A549 (cell line): Measurements from ENCODE around the gene CCSER1.

Experiments used
- CBX8 ChIP-seq: fragments of 200-600 bp; sonication (generic); IDR thresholded peaks from 2 replicates; pipeline ENCODE4 v1.6.1; 2016
- CHD2 ChIP-seq: fragments of 150-350 bp; IDR thresholded peaks from 2 replicates; pipeline ENCODE4 v1.6.1; 2014; ENCODE audit warnings: low read length; ENCODE audit not compliant: partially characterized antibody
- CTCF ChIP-seq: fragments of >200 bp; sonication (Bioruptor Twin); formaldehyde crosslinking; IDR thresholded peaks from 3 replicates; pipeline ENCODE4 v1.5.1; 2016
- EP300 ChIP-seq, 2 experiments: fragments of >200 bp; sonication (Bioruptor Twin); formaldehyde crosslinking; IDR thresholded peaks; 2 replicates in 1 of 2; 3 replicates in 1 of 2; pipeline ENCODE4 v1.6.1; 2016 to 2017
- HDAC2 ChIP-seq: fragments of 200-600 bp; sonication (generic); IDR thresholded peaks from 2 replicates; pipeline ENCODE4 v1.6.1; 2016
- JUNB ChIP-seq: fragments of >200 bp; sonication (Bioruptor Twin); formaldehyde crosslinking; IDR thresholded peaks from 2 replicates; pipeline ENCODE4 v1.6.1; 2016
- MAZ ChIP-seq: fragments of 150-350 bp; IDR thresholded peaks from 2 replicates; pipeline ENCODE4 v1.6.1; 2014; ENCODE audit warnings: antibody characterized with exemption, low read depth, low read length, borderline replicate concordance
- POLR2A ChIP-seq: IDR thresholded peaks from 2 replicates; pipeline ENCODE4 v1.6.1; 2012; ENCODE audit warnings: mild to moderate bottlenecking, low read length
- RNF2 ChIP-seq: fragments of 200-600 bp; sonication (generic); IDR thresholded peaks from 2 replicates; pipeline ENCODE4 v1.6.1; 2016; ENCODE audit warnings: low read depth, mild to moderate bottlenecking, antibody characterized with exemption, moderate library complexity, borderline replicate concordance
- SMC3 ChIP-seq: fragments of >200 bp; sonication (Bioruptor Twin); formaldehyde crosslinking; IDR thresholded peaks from 3 replicates; pipeline ENCODE4 v1.6.1; 2018; ENCODE audit warnings: inconsistent platforms
- TP53 ChIP-seq: fragments of 250-450 bp; sonication (Bioruptor Pico); IDR thresholded peaks from 2 replicates; pipeline ENCODE4 v1.5.0; 2021; ENCODE audit warnings: mild to moderate bottlenecking, moderate library complexity
- ZFP36 ChIP-seq: fragments of 450-650 bp; IDR thresholded peaks from 2 replicates; pipeline ENCODE4 v1.6.1; 2014; ENCODE audit warnings: borderline replicate concordance; ENCODE audit not compliant: partially characterized antibody

- no peak for TF ChIP-seq CTCF
- TF ChIP-seq HDAC2, result no peak
- no peak for TF ChIP-seq SMC3
- 0 out of 2 replicates have a peak, but pooled peaks have one; percentile 21 for TF ChIP-seq JUNB
- no peak for TF ChIP-seq ZFP36
- no peak for TF ChIP-seq EP300 (IDR thresholded peaks at IDR 0.05)
- TF ChIP-seq POLR2A, result no peak
- no peak for TF ChIP-seq TP53
- no peak for TF ChIP-seq MAZ
- no peak for TF ChIP-seq CHD2
- no peak for TF ChIP-seq RNF2
- no peak for TF ChIP-seq CBX8
Measured at GRCh38 chr4:90318193-90318592, 191.0 kb downstream of the CCSER1 start.
